ENCODE results near the gene SEC11C.

The SEC11C gene

GRCh38 chr18:59145055-59145454, 5.4 kb downstream of the SEC11C start:
- no peak for DNase-seq

GRCh38 chr18:59148192-59148591, 8.5 kb downstream of the SEC11C start:
- DNase-seq: no peak

- DNase-seq: no peak
Observed at GRCh38 chr18:59149007-59149406, 9.3 kb downstream of the SEC11C start.

GRCh38 chr18:59149416-59149815, 9.7 kb downstream of the SEC11C start:
- no peak for DNase-seq

- DNase-seq: no peak
Observed at GRCh38 chr18:59150236-59150635, 10.6 kb downstream of the SEC11C start.

GRCh38 chr18:59155153-59155552, 15.5 kb downstream of the SEC11C start:
- no peak for DNase-seq

GRCh38 chr18:59156316-59156715, 16.6 kb downstream of the SEC11C start:
- no peak for DNase-seq

GRCh38 chr18:59159265-59159664, 19.6 kb downstream of the SEC11C start:
- no peak for DNase-seq

- no peak for DNase-seq
Observed at GRCh38 chr18:59159986-59160385, 20.3 kb downstream of the SEC11C start.

GRCh38 chr18:59172664-59173249, 33.1 kb downstream of the SEC11C start:
- no peak for DNase-seq

- no peak for DNase-seq
Observed at GRCh38 chr18:59177485-59177884, 37.8 kb downstream of the SEC11C start.

GRCh38 chr18:59180150-59180845, 40.6 kb downstream of the SEC11C start:
- no peak for DNase-seq

- no peak for DNase-seq
Observed at GRCh38 chr18:59182673-59183072, 43.0 kb downstream of the SEC11C start.

GRCh38 chr18:59189008-59189407, 49.3 kb downstream of the SEC11C start:
- no peak for DNase-seq

GRCh38 chr18:59189746-59190145, 50.1 kb downstream of the SEC11C start:
- DNase-seq: no peak

GRCh38 chr18:59196161-59196725, 56.6 kb downstream of the SEC11C start:
- no peak for DNase-seq

- DNase-seq: no peak
Observed at GRCh38 chr18:59197636-59198035, 58.0 kb downstream of the SEC11C start.

GRCh38 chr18:59198215-59198614, 58.5 kb downstream of the SEC11C start:
- DNase-seq: no peak

GRCh38 chr18:59200787-59201186, 61.1 kb downstream of the SEC11C start:
- DNase-seq: no peak

- no peak for DNase-seq
Observed at GRCh38 chr18:59202258-59202820, 62.7 kb downstream of the SEC11C start.

GRCh38 chr18:59207506-59207905, 67.8 kb downstream of the SEC11C start:
- DNase-seq: no peak
